Gastroesophageal sphincter (tissue), 3 donors: Measurements from ENCODE around the gene CDADC1.

Experiments
- CTCF ChIP-seq, 4 experiments: fragments of 200-600 bp in 2 of 4; fragments of 450-650 bp in 2 of 4; sonication (generic) in 1 of 4; IDR thresholded peaks; one replicate each; pipeline ENCODE4 v1.5.1; 2017 to 2019; ENCODE audit warnings: antibody characterized with exemption in 4 of 4, mild to moderate bottlenecking in 2 of 4, moderate library complexity in 2 of 4
- POLR2AphosphoS5 ChIP-seq: sonication (generic); formaldehyde crosslinking; IDR thresholded peaks from one replicate; pipeline ENCODE4 v1.6.1; 2017; ENCODE audit warnings: antibody characterized with exemption

GRCh38 chr13:49341517-49341916 is 93.8 kb downstream of the CDADC1 start:
- TF ChIP-seq CTCF (IDR thresholded peaks at IDR 0.05) (no peak), POLR2AphosphoS5 (no peak)
